Ammon's horn (tissue), 1 donor: Measurements from ENCODE around the gene DNMT3A.

Source experiments
- DNase-seq: peaks from one replicate; pipeline ENCODE4 v3.0.0-alpha.2; 2016; ENCODE audit warnings: low spot score

Gene DNMT3A

DNA sequence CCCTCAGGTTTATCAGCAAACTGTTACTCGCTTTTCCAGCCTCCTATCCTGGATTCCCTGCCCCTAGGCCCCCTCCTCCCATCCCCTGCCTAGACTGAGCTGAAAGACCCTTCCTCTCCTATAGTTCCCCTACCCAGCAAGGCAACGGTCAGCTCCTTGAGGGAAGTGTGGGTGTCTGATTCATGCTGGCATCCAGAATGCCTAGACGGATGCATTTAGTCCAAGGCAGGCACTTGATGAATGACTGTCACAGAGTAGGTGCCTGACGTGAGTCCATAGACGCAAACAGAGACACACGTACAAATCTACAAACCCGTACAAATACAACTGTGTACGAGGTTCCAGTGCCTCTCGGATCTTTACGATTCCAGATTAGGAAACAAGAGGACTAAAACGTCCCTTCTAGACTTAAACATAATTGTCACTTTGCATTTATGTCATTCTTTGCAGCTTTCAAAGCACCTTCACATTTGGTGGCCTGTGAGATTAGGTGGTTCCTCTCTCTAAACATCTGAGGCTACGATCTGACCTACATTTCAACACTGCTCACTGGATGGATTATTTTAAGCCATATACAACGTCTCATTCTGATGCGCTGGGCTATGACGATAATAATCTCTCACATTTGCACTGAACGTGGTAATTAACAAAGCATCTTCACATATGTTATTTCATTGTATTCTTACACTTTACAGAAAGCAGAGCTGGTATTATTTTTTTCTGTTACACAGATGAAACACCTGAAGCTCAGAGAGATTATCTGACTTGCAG lies 36.7 kb downstream of the DNMT3A start:
- DNase-seq = no peak

DNA sequence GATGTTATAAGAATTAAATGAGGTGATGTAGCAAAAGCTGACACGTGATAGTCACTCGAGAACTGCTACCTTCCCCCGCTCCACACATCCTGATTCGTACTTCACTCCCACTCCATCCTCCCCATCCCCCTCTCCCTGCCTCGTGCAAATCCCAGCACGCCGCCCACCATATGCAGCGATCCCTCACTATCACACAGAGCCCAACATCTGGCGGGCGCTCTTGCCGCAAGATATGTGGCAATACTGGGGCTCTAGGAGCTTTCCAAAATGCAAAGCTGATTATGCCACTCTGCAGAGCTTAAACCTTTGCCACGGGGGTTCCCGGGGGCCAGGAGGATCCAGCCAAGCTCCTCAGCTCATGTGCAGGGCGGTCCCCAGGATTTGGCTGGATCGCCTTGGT lies 37.4 kb downstream of the DNMT3A start:
- peak; percentile 45 for DNase-seq

DNA sequence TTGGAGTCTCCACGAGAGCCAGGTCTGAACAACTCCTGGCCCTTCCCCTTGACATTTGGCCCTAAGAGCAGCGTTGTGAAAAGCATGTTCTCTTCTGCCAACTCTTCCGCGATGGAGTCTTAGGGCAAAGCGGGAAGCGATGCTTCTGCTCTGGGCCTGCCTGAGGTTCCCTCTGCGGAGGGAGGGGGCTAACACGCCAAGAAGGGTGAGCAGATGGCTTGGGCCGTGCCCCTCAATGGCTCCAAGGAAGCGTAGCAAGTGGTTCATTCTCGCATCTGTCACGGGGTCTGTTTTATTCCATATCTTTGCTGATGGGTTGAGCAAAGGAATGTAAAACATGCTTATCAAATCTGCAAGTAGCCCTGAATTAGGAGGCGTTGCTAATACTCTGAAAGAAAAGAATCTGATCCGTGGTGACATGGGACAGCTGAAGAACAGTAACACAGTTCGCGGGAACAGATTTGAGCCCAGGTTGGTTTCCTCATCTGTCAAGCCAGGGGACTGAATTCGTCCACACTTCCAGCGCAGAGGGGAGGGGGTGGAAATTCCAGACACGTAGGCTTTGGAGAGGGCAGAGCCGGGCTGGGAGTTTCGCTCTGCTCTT lies 38.0 kb downstream of the DNMT3A start:
- peak; percentile 50 for DNase-seq

DNA sequence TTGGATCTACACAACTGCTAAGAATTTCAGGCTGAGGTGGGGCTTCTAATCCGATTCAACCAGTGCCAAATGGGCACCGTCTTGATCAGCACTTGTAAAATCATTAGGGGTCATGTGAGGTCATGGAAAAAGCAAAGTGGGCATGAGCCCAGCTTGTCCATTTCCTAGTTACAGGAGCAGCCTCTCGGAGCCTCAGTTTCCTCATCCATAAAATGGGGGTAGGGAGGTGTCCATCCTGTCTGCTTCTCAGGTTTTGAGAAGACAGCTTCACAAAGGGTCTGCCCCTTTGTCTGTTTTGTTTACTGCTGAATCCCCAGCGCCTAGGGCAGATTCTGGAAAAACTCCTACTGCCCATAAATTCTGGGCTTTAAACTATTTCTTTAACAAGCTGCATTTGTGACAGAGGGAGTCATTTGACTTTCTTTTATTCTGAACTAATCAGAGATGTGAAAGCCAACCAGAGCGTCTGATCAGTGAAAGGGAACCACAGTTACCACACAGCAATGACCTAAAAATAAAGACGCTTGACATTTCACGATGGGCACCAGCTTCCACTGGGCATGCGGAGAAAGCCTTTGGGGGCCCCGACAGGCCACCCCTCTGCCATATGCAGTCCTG lies 38.9 kb downstream of the DNMT3A start:
- no peak for DNase-seq

DNA sequence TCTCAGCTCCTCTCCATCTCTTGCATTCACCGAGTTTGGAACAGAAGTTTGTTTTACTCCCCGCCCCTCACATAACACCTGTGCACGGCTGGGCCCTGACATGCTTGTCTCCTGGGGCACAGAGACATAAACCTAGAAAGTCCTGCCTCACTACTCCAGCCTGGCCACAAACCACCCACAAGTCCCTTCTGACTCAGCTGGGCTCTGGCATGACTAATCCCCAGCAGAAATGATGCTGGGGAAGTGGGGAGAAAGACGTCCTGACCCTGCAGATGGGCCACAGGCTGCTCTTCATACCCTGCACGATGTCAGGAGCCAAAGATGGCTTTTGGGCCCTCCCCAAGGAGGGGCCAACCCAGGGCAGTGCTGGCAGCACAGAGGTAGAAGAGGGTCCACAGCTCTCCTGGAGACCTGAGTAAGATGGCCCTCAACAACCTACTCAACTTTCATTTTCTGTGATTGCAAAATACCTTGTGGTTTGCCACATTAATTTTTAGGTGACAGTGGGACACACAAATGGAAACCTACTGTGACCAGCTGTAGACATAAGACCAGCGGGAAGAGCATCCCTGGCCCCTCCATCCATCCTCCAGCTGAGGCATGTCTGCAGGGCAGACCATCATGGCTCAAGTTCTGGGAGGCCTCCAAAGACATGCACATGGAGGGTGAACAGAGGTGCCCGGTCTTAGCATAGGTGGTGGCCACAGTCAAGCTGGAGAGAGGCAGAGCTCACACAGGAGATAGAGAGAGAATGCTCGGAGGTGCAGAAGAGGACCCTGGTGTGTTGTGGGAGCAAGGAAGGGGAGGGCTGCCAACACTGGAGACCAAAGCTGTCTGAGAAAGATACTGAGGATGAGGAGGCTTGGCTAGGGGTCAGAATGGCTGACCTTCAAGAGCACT lies 40.0 kb downstream of the DNMT3A start:
- DNase-seq = no peak

DNA sequence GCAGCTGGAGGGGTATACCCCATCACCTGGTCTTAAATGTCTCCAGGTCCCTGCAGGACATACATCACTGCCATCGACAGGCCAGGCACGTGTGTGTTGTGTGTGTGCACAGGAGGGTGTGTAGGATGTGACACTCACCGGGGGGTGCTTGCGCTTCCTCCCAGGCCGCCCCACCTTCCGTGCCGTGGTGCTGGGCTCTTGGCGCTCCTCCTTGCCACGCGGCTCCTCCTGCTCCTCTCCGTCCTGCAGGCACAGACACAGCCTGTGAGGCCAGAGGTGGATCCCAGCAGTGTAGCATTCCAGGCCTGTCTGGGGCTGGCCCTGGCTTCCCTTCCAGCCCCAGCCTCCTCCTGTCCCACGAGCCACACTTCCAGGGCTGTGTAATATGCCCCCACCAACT lies 41.7 kb downstream of the DNMT3A start:
- no peak for DNase-seq

DNA sequence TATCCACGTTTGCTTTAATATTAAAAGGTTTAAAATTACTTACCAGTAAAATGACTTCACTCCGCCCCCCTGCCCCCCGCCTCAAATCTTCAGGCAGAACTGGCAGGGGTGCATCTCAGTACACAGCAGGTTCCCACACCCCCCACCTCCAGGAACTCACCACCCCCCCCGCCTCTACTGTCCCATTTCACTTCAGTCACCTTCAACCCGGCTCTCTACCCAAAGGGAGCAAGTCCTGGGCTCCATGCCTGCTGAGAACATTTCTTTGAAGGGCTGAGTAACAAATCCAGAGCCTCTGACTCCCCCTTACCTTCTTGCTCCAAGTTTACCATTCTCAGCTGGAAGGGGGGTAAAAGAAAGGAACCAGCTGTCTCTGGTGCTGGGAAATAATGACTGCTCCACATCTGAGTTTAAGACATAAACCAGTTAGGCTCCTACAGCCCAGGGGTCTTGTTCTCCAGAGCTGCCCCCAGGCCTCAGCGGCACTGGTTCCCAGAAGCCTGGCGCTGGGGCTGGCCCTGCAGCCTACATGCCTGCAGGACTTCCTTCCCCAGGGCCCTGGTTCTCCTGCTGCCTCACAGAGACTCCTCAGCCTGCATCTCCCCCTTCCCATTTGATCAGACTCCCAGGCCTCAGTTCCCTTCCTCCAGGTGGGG lies 42.8 kb downstream of the DNMT3A start:
- no peak for DNase-seq

DNA sequence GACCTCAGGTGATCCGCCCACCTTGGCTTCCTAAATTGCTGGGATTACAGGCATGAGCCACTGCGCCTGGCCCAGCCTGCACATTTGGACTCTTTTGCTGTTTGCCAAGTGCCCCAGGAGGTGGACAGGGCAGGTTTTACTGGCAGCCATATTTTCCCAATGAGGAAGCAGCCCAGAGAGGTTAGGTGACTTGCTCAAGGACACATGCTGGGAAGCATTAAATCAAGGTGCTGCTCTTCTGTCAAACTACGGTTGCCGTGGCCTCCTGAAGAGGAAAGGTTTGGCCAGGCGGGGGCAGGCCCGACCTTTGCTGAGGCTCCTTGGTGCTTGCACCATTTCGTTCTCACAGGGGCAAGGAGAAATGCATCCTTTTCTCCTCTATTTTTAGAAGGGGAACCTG lies 44.0 kb downstream of the DNMT3A start:
- no peak for DNase-seq

DNA sequence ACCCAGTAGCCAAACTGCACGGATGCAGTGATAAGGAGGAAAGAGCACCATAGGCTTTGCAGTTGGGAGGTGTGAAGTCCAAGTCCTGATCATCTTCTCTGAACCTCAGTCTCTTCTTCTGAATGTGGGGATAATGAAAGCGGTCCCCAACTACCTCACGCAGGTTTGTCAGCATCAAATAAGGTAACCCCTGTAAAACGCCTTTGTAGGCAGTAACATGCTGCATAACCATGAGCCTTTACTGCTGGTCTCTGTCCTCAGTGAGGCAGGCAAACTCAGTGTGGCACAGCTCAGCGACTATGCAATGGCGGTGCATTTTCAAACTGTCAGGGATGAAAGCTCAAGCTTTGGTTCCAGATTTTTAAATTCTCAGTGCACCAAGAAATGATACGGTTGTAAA lies 46.1 kb downstream of the DNMT3A start:
- DNase-seq = no peak

DNA sequence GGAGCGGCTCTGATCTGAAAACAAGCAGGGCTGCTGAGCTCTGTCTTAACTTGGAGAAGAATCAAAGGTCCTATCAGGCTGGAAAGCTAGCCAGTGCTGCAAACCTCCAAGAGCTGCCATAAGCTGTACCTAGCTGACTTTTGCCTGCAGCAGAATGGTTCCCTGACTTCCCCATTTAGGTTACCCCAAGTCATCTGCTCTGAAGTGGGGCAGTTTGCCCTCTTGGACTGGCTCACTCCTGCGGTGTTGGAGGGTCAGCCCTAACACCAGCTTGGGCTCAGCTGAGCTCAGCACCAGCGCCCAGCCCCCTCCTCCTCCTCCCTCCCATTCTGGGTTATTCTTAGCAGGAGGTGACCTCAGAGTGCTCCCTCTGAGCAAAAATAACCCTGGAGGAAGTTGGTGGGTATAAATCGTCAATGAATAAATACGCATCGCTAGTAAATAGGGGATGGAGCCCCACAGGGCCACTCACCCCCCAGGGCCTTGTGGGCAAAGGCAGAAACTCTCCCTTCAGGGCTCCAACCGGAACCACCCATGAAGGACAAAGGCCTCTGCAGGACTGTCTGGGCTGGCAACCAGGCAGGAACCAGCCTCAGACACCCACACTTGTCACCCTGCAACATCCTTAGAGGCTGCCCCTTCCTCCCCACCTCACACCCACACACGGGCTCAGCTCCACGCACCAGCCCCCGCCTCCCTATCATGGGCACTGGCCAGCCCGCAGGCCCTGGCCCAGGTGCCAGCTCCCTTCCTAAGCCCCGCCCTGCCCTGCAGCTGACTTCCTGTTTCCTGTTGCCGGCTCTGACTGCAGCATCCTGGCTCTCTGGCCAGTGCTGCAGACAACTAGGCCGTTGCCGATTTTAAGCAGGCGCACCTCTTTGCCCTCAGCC lies 46.9 kb downstream of the DNMT3A start:
- peak; percentile 84 for DNase-seq

DNA sequence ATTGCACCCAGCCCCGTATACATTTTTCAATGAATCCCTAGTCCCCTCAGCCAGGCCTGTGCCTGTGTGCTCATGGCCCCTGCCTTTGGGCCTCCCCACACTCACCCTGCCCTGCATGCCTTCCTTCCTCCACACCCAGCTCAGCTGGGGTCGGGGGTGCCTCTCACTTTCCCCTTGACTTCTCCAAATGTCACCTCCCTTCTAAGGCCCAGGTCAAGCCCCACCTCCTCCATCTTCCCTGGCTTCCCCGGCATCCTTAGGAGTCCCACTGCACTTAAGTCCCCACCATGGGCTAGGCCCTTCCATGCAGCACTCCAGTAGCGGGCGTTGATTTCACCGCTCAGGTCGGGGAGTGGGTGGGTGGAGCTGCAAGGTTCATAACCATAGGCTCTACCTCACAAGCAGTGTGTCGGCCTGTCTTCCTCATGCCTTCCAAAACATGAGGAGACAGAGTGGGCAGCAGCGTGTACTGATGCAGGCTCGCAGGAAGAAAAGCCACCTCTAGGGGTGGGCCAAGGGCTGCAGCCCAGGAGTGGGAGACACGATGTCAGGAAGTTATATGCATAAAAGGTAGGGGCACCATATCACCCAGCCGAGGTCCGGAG lies 47.7 kb downstream of the DNMT3A start:
- DNase-seq = no peak

DNA sequence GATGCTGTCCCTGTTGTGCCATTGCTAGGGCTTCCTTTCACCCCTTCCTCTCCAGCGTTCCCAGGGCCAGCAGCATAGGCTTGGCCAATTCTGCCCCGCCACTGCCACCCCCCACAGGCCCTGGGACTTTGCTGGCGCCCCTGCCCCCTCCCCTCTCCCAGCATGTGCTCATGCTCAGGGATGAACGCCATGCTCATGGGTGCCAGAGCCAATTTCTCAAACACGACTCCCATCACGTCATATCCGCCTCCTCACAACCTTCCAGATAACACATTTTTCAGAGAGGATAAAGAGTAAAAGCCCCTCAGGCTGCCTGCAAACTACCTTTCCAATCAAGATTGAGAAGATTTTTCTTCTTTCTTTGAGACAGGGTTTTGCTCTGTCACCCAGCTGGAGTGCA lies 48.6 kb downstream of the DNMT3A start:
- DNase-seq = no peak

DNA sequence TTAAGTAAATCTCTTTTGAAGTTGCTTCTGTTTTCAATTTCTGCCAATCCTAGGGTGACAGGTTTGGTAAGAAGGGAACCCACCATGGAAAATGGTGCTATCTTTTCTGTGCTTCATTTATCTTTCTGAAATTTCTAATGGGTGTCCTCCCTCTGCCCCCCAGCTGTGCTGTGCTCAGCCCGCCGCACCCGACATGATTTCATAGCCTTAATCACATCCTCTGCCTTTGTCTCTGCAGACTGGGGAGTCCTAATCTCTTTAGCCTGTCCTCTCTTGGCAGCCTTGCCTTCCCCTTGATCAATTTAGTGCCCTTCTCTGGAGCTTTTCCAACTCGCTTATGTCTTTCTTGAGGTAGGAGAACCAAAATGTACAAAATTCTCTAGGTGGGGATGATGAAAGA lies 49.3 kb downstream of the DNMT3A start:
- no peak for DNase-seq

DNA sequence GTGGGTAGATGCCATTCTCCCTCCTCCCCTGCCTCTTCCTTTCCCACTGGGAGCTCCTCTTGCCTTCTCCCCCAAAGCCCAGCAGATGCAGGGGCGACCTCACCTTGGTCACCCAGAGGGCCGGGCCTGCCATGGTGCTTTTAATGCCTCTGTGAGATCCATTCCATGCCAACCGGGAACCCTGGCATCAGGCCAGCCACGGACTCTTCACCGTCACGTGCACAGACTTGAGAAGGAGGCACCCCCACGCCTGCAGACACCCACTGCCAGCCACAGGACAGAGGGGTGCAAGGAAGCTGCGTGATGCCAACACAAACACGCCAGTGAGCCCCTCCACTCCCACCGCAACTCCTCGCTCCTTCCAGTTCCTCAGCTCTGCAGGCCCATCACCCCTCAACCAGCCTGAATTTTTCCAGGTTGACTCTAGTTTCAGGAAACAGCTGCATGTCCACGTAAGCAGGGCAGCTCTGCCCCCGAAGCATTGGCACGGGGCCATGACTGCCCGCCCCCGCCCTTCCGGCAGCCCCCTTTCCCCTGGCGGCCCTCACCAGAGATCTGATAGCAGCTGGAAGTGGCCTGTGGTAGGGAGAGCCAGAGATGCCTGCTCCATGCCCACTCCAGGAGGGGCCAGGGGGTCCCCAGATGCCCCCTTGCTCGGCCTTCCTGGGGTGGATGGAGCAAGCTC lies 50.8 kb downstream of the DNMT3A start:
- no peak for DNase-seq

DNA sequence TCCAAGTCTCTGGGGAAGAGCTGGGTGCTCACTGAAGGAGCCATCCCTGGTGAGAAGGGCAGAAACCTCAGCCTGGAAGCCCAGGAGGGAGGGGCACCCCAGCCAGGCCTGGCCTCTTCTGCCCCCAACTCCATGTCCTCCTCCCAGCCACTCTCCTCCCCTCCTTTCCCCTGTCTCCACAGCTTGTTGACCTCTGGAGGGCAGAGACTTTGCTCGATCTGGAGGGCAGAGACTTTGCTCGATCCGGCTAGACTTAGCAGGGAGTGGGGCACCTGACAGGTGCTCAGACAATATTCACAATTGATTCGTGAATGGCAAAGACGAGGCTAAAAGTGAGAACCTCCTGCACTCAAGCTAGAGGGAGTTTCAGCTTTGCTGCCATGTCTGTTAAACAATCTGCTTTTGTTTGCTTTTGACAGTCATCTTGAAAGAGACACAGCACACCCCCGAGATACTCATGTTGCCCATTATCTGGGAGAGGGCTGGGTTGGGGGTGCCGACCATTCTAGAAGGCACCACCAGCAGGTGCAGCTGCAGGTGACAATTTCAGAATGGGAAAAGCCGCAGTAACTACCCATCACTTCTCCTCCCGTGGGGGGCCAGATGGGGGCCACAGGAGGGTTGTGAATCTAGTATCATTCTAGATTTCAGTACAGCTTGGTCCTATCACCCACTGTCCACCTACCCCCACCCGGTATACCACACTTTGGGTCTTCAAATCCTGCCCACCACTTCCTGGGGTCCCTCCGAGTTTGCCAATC lies 54.8 kb downstream of the DNMT3A start:
- DNase-seq = no peak

DNA sequence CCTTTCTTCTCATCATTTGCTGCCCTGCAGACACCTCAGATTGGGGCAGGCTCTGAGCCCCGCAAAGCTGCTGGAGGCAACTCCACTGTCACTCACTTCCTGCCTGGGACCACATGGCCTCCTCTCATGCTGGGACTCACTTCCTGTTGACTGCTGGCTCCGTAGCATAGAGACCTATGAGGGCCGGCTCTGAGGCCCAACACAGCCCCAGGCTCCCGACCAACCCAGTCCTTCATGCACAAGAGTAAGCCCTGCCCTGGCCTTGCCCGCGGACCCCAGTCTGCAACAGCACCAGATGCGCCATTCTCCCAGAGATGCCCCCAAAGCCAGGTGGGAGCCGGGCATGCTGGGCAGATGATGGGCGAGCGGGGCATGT lies 55.7 kb downstream of the DNMT3A start:
- no peak for DNase-seq

DNA sequence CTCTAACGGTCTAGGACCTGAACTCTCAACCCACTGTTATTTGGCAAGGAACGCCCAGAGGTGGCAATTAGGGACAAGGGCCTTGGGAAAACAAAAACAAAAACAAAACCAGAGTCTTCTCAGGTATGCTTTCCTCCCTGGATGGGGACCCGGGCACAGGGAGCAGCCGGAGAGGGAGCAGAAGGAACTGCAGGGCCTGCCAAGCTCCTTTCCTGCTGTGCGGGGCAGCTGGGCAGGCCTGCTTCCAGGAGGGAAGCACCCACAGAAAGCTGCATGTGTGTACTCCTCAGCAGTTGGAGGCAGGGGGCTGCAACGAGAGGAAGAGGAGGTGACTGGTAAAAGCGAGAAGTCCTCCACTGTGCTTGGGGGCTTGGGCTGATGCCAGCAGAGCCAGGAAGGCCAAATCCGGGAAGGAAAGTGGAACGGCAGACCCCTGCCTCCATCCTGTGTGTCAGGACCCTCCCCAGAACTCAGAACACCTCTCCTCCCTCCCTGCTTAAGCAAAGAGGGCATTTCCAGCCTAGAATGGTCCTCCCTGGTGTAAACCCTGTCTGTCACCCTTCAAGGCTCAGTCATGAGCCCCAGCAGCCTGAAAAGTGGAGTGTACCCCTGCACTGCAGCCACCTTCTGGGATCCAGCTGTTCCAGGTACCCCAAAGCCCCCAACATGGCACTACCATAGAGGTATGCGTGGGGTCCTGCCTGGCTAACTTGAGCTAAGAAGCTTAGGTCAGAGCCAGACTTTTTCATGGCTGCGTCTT lies 56.3 kb downstream of the DNMT3A start:
- no peak for DNase-seq

DNA sequence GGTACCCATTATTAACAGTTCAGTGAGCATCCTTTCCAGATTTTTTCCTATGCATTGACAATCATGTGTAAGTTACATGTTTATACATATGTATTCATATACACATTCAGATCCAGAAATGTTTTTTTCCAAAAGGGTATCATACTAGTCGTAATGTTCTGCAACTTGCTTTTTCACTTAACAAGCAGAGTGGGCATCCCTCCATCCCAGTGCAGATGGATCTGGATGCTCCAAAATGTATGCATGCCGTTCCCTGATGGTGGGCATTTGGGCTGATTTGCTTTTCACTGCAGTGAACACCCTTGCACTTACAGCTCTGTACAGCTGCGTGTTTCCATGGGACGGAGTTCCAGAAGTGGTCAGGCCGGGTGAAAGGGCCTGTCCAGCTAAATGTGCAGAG lies 57.0 kb downstream of the DNMT3A start:
- DNase-seq = no peak
